GM19397 (cell line): ENCODE data around the gene DMD.

Experiments
- ATAC-seq: cut with Tn5 transposase; IDR thresholded peaks from one replicate; pipeline ENCODE4 v1.9.1; 2021; ENCODE audit warnings: mild to moderate bottlenecking, moderate library complexity; ENCODE audit not compliant: unreplicated experiment

DMD gene

GRCh38 chrX:31098079-31098478 lies 2113.3 kb downstream of the DMD start:
- no peak for ATAC-seq

GRCh38 chrX:31093639-31093975 lies 2117.7 kb downstream of the DMD start:
- ATAC-seq, result no peak

GRCh38 chrX:31092970-31093638 lies 2118.2 kb downstream of the DMD start:
- peak; percentile 61 for ATAC-seq

GRCh38 chrX:31092476-31092875 lies 2118.9 kb downstream of the DMD start:
- ATAC-seq, result no peak

GRCh38 chrX:31091819-31092218 lies 2119.5 kb downstream of the DMD start:
- no peak for ATAC-seq

- no peak for ATAC-seq
Measured at GRCh38 chrX:31074522-31074921, 2136.8 kb downstream of the DMD start.

GRCh38 chrX:31071725-31072124 lies 2139.6 kb downstream of the DMD start, which contains the start of gene FTHL17:
TSS of gene FTHL17 (minus strand) at chrX:31072041. CDS start at chrX:31071953, 88 bp downstream.
- no peak for ATAC-seq

- no peak for ATAC-seq
Measured at GRCh38 chrX:31071262-31071661, 2140.1 kb downstream of the DMD start.

- peak; percentile 74 for ATAC-seq
Measured at GRCh38 chrX:31070057-31070468, 2141.3 kb downstream of the DMD start.
